HEK293 (cell line): ENCODE data around the gene RALGAPA2.
A peak's percentile ranks its signal among the peaks of the same experiment; 100 is the strongest.

Experiments used
- CTCF ChIA-PET: fragments of 350-600 bp; formaldehyde crosslinking; extraction: SDS; loops from one replicate; lab custom pipeline; 2021; ENCODE audit warnings: antibody characterized with exemption; lab: Yijun Ruan, JAX
- POLR2A ChIA-PET: fragments of 300-600 bp; formaldehyde crosslinking; extraction: SDS; loops from one replicate; lab custom pipeline; 2020; ENCODE audit warnings: antibody characterized with exemption, inconsistent platforms; lab: Yijun Ruan, JAX
- H3K27ac ChIP-seq: fragments of 200-500 bp; sonication (Bioruptor generic); 2 replicates; pipeline ENCODE4 v1.5.1; 2014; ENCODE audit warnings: low read depth, low read length, control low read depth, inconsistent platforms; ENCODE audit errors: extremely low read depth
- H3K36me3 ChIP-seq, 2 experiments: fragments of 200-500 bp in 1 of 2; sonication (Bioruptor generic) in 1 of 2; 1 replicate in 1 of 2; 2 replicates in 1 of 2; pipeline ENCODE4 v1.5.1; 2014 to 2017; ENCODE audit warnings: inconsistent platforms in 2 of 2, low read length in 2 of 2; ENCODE audit not compliant: control insufficient read depth in 2 of 2, insufficient read depth in 1 of 2
- H3K4me1 ChIP-seq: fragments of 200-500 bp; sonication (Bioruptor generic); 2 replicates; pipeline ENCODE4 v1.5.1; 2014; ENCODE audit warnings: mild to moderate bottlenecking, low read length, inconsistent platforms; ENCODE audit not compliant: control insufficient read depth, insufficient read depth
- H3K4me3 ChIP-seq: 2 replicates; pipeline ENCODE4 v1.5.1; 2011; ENCODE audit warnings: low read depth, mild to moderate bottlenecking, control low read depth, low read length, moderate library complexity
- H3K9me3 ChIP-seq: fragments of 200-500 bp; sonication (Bioruptor generic); 2 replicates; pipeline ENCODE4 v1.5.1; 2014; ENCODE audit warnings: low read depth, low read length, inconsistent platforms; ENCODE audit not compliant: control insufficient read depth, insufficient read depth
- GFI1B ChIP-seq: fragments of 450-650 bp; formaldehyde crosslinking; IDR thresholded peaks from 2 replicates; pipeline ENCODE4 v1.5.1; 2016; ENCODE audit warnings: missing biosample characterization, missing genetic modification characterization
- GLIS1 ChIP-seq: fragments of 450-650 bp; formaldehyde crosslinking; IDR thresholded peaks from 2 replicates; pipeline ENCODE4 v1.5.1; 2016; ENCODE audit warnings: missing biosample characterization, missing genetic modification characterization
- INSM2 ChIP-seq: fragments of 450-650 bp; formaldehyde crosslinking; IDR thresholded peaks from 2 replicates; pipeline ENCODE4 v1.5.1; 2016; ENCODE audit warnings: missing biosample characterization, missing genetic modification characterization
- OVOL3 ChIP-seq: fragments of 450-650 bp; formaldehyde crosslinking; IDR thresholded peaks from 2 replicates; pipeline ENCODE4 v1.5.1; 2016; ENCODE audit warnings: missing biosample characterization, missing genetic modification characterization
- PRDM1 ChIP-seq: fragments of 450-650 bp; formaldehyde crosslinking; IDR thresholded peaks from 2 replicates; pipeline ENCODE4; 2016; ENCODE audit warnings: missing biosample characterization, missing genetic modification characterization
- PRDM10 ChIP-seq: fragments of 450-650 bp; formaldehyde crosslinking; IDR thresholded peaks from 2 replicates; pipeline ENCODE4 v1.5.1; 2016; ENCODE audit warnings: missing biosample characterization, missing genetic modification characterization
- SETDB1 ChIP-seq: IDR thresholded peaks from one replicate; pipeline ENCODE4 v1.6.1; 2017; ENCODE audit warnings: mild to moderate bottlenecking, low read length, moderate library complexity, mixed read lengths; ENCODE audit not compliant: insufficient read length
- SP2 ChIP-seq: fragments of 450-650 bp; formaldehyde crosslinking; IDR thresholded peaks from 2 replicates; pipeline ENCODE4 v1.5.1; 2016; ENCODE audit warnings: missing biosample characterization, missing genetic modification characterization
- SP3 ChIP-seq: fragments of 450-650 bp; formaldehyde crosslinking; IDR thresholded peaks from 2 replicates; pipeline ENCODE4 v1.5.1; 2016; ENCODE audit warnings: missing biosample characterization, missing genetic modification characterization
- TRIM28 ChIP-seq: IDR thresholded peaks from 2 replicates; pipeline ENCODE4 v1.6.1; 2011; ENCODE audit warnings: low read length, control low read depth, borderline replicate concordance
- ZBTB17 ChIP-seq: fragments of 450-650 bp; formaldehyde crosslinking; IDR thresholded peaks from 2 replicates; pipeline ENCODE4 v1.5.1; 2016; ENCODE audit warnings: missing biosample characterization, missing genetic modification characterization
- ZBTB44 ChIP-seq: fragments of 450-650 bp; IDR thresholded peaks from 2 replicates; pipeline ENCODE4 v1.5.1; 2018; ENCODE audit warnings: missing biosample characterization, mild to moderate bottlenecking, missing genetic modification characterization
- ZBTB7A ChIP-seq: fragments of 450-650 bp; formaldehyde crosslinking; IDR thresholded peaks from 2 replicates; pipeline ENCODE4 v1.5.1; 2016; ENCODE audit warnings: low read depth, missing biosample characterization, missing genetic modification characterization
- ZBTB8A ChIP-seq: fragments of 450-650 bp; formaldehyde crosslinking; IDR thresholded peaks from 2 replicates; pipeline ENCODE4 v1.5.1; 2016; ENCODE audit warnings: missing biosample characterization, missing genetic modification characterization
- ZEB2 ChIP-seq: fragments of 450-650 bp; formaldehyde crosslinking; IDR thresholded peaks from 2 replicates; pipeline ENCODE4 v1.5.1; 2016; ENCODE audit warnings: missing biosample characterization, missing genetic modification characterization
- ZNF174 ChIP-seq: fragments of 450-650 bp; formaldehyde crosslinking; IDR thresholded peaks from 2 replicates; pipeline ENCODE4 v1.5.0; 2017; ENCODE audit warnings: missing biosample characterization, mild to moderate bottlenecking, missing genetic modification characterization
- ZNF221 ChIP-seq: fragments of 450-650 bp; formaldehyde crosslinking; IDR thresholded peaks from 2 replicates; pipeline ENCODE4 v1.5.1; 2017; ENCODE audit warnings: missing biosample characterization, missing genetic modification characterization, borderline replicate concordance
- ZNF24 ChIP-seq: fragments of 450-650 bp; formaldehyde crosslinking; IDR thresholded peaks from 2 replicates; pipeline ENCODE4 v1.5.1; 2016; ENCODE audit warnings: missing biosample characterization, missing genetic modification characterization
- ZNF335 ChIP-seq: fragments of 450-650 bp; formaldehyde crosslinking; conservative IDR thresholded peaks from 2 replicates; pipeline ENCODE4 v1.5.1; 2016; ENCODE audit warnings: missing biosample characterization, missing genetic modification characterization
- ZNF366 ChIP-seq: fragments of 450-650 bp; formaldehyde crosslinking; conservative IDR thresholded peaks from 2 replicates; pipeline ENCODE4 v1.5.1; 2016; ENCODE audit warnings: missing biosample characterization, missing genetic modification characterization
- ZNF549 ChIP-seq: fragments of 450-650 bp; IDR thresholded peaks from 2 replicates; pipeline ENCODE4 v1.5.1; 2018; ENCODE audit warnings: missing biosample characterization, missing genetic modification characterization, mild to moderate bottlenecking, inconsistent platforms, moderate library complexity
- ZNF596 ChIP-seq: fragments of 450-650 bp; IDR thresholded peaks from 2 replicates; pipeline ENCODE4 v1.5.0; 2018; ENCODE audit warnings: missing biosample characterization, mild to moderate bottlenecking, missing genetic modification characterization, moderate library complexity
- ZNF623 ChIP-seq: fragments of 450-650 bp; formaldehyde crosslinking; IDR thresholded peaks from 2 replicates; pipeline ENCODE4 v1.5.1; 2016; ENCODE audit warnings: missing biosample characterization, missing genetic modification characterization
- ZNF639 ChIP-seq: fragments of 450-650 bp; formaldehyde crosslinking; IDR thresholded peaks from 2 replicates; pipeline ENCODE4 v1.5.1; 2016; ENCODE audit warnings: missing biosample characterization, missing genetic modification characterization
- ZNF76 ChIP-seq: fragments of 450-650 bp; formaldehyde crosslinking; IDR thresholded peaks from 2 replicates; pipeline ENCODE4; 2016; ENCODE audit warnings: low read depth, missing biosample characterization, missing genetic modification characterization, borderline replicate concordance
- ZNF843 ChIP-seq: fragments of 450-650 bp; formaldehyde crosslinking; IDR thresholded peaks from 2 replicates; pipeline ENCODE4 v1.5.1; 2016; ENCODE audit warnings: missing biosample characterization, missing genetic modification characterization
- ZSCAN30 ChIP-seq: fragments of 450-650 bp; IDR thresholded peaks from 2 replicates; pipeline ENCODE4 v1.5.1; 2018; ENCODE audit warnings: missing biosample characterization, mild to moderate bottlenecking, missing genetic modification characterization, moderate library complexity
- ZXDB ChIP-seq: fragments of 450-650 bp; formaldehyde crosslinking; IDR thresholded peaks from 2 replicates; pipeline ENCODE4 v1.5.1; 2016; ENCODE audit warnings: missing biosample characterization, missing genetic modification characterization

Gene RALGAPA2

GRCh38 chr20:20603339-20603990, 109.0 kb downstream of the RALGAPA2 start:
- peaks cover 0 to 7% of the 10 kb centered on the region in 2 experiments; a peak in 2 of 3 replicates for H3K36me3 ChIP-seq
- H3K4me1 ChIP-seq: peaks cover 8% of the 10 kb centered on the region; the same call in 1 of the 2 replicates
- H3K9me3 ChIP-seq: no peaks in the 10 kb centered on the region
- ChIA-PET POLR2A (no interaction called here), CTCF (interaction anchor here (0.6 to 2.9 kb wide), 3 partner anchors 10 to 193 kb away, joined by 3 to 14 read pairs (median 3); no protein-coding TSS in a partner anchor)
- no peak overlapping the region for H3K4me3 ChIP-seq
- H3K27ac ChIP-seq: no peak overlapping the region
- no peak for TF ChIP-seq ZNF623 (tag by site-specific recombination)
- 0 out of 2 replicates have a peak, but pooled peaks have one; percentile 18 for TF ChIP-seq ZNF335
- peak; percentile 99 for TF ChIP-seq ZNF24 (tag by site-specific recombination)
- peak; percentile 28; the same call in 1 of the 2 replicates for TF ChIP-seq SP2
- TF ChIP-seq ZBTB7A (tag by site-specific recombination): no peak
- peak; percentile 36; the same call in 1 of the 2 replicates for TF ChIP-seq ZNF843 (tag by site-specific recombination)
- peak; percentile 43; the same call in 1 of the 2 replicates for TF ChIP-seq ZNF639 (tag by site-specific recombination)
- TF ChIP-seq PRDM10 (tag by site-specific recombination): peak; percentile 64
- TF ChIP-seq GLIS1 (tag by site-specific recombination): peak; percentile 14; the same call in 1 of the 2 replicates
- peak; percentile 35; the same call in 1 of the 2 replicates for TF ChIP-seq ZBTB44 (tag by site-specific recombination)
- TF ChIP-seq SP3 (tag by site-specific recombination): 0 out of 2 replicates have a peak, but pooled peaks have one; percentile 13
- TF ChIP-seq ZNF174 (tag by site-specific recombination): no peak
- TF ChIP-seq ZNF221: no peak
- peak; percentile 69 for TF ChIP-seq SETDB1
- peak; percentile 99 for TF ChIP-seq TRIM28
- peak; percentile 52; the same call in 1 of the 2 replicates for TF ChIP-seq ZNF76 (tag by site-specific recombination)
- peak; percentile 82; the same call in 1 of the 2 replicates for TF ChIP-seq OVOL3 (tag by site-specific recombination)
- peak; percentile 63; the same call in 1 of the 2 replicates for TF ChIP-seq ZEB2 (tag by site-specific recombination)
- peak; percentile 51; the same call in 1 of the 2 replicates for TF ChIP-seq ZSCAN30 (tag by site-specific recombination)
- no peak for TF ChIP-seq PRDM1 (tag by site-specific recombination)
- no peak for TF ChIP-seq GFI1B (tag by site-specific recombination)
- no peak for TF ChIP-seq ZNF596 (tag by site-specific recombination)
- TF ChIP-seq ZBTB17 (tag by site-specific recombination): peak; percentile 85
- TF ChIP-seq ZBTB8A (tag by site-specific recombination): peak; percentile 33; the same call in 1 of the 2 replicates
- TF ChIP-seq ZXDB (tag by site-specific recombination): peak; percentile 98
- no peak for TF ChIP-seq ZNF549 (tag by site-specific recombination)
- TF ChIP-seq ZNF366 (tag by site-specific recombination): peak; percentile 65
- peak; percentile 85; the same call in 1 of the 2 replicates for TF ChIP-seq INSM2
